MM.1S (cell line): ENCODE results near the gene SMIM13.

ENCODE experiments used
- DNase-seq: peaks from one replicate; pipeline ENCODE4 v3.0.0-alpha.2; 2015
- H2AFZ ChIP-seq: fragments of 300-600 bp; sonication (generic); 2 replicates; pipeline ENCODE4 v1.6.0; 2016; ENCODE audit warnings: antibody characterized with exemption, low read length
- H3F3A ChIP-seq: fragments of 300-600 bp; sonication (generic); 2 replicates; pipeline ENCODE4 v1.6.1; 2016; ENCODE audit warnings: mild to moderate bottlenecking, antibody characterized with exemption, low read length, moderate library complexity, mixed read lengths; ENCODE audit not compliant: insufficient read depth
- H3K27ac ChIP-seq: fragments of 300-600 bp; sonication (generic); 2 replicates; pipeline ENCODE4 v1.5.1; 2016; ENCODE audit warnings: mild to moderate bottlenecking, low read length
- H3K27me3 ChIP-seq: fragments of 300-600 bp; sonication (generic); replicated peaks from 2 replicates; pipeline ENCODE4 v1.6.0; 2016; ENCODE audit warnings: low read length; ENCODE audit not compliant: insufficient read depth
- H3K36me3 ChIP-seq: fragments of 300-600 bp; sonication (generic); replicated peaks from 2 replicates; pipeline ENCODE4 v1.6.1; 2016; ENCODE audit warnings: mild to moderate bottlenecking, low read length, mixed read lengths; ENCODE audit not compliant: insufficient read depth
- H3K4me1 ChIP-seq: fragments of 300-600 bp; sonication (generic); 2 replicates; pipeline ENCODE4 v1.6.1; 2016; ENCODE audit warnings: low read length, mixed read lengths
- H3K4me2 ChIP-seq: fragments of 300-600 bp; sonication (generic); 2 replicates; pipeline ENCODE4 v1.6.0; 2016; ENCODE audit warnings: low read depth, low read length
- H3K4me3 ChIP-seq: fragments of 300-600 bp; sonication (generic); 2 replicates; pipeline ENCODE4 v1.5.1; 2016; ENCODE audit warnings: low read length, mixed read lengths
- H3K79me2 ChIP-seq: fragments of 300-600 bp; sonication (generic); 2 replicates; pipeline ENCODE4 v1.6.1; 2016; ENCODE audit warnings: mixed run types, low read length, mixed read lengths
- H3K9ac ChIP-seq: fragments of 300-600 bp; sonication (generic); 2 replicates; pipeline ENCODE4 v1.6.1; 2016; ENCODE audit warnings: low read length, mixed read lengths
- H3K9me2 ChIP-seq: fragments of 300-600 bp; sonication (generic); replicated peaks from 2 replicates; pipeline ENCODE4 v1.6.1; 2016; ENCODE audit warnings: mild to moderate bottlenecking, low read length, mixed read lengths; ENCODE audit not compliant: insufficient read depth
- H3K9me3 ChIP-seq: fragments of 300-600 bp; sonication (generic); replicated peaks from 2 replicates; pipeline ENCODE4 v1.6.1; 2016; ENCODE audit warnings: mild to moderate bottlenecking, low read length, mixed read lengths; ENCODE audit not compliant: insufficient read depth
- H4K20me1 ChIP-seq: fragments of 300-600 bp; sonication (generic); 2 replicates; pipeline ENCODE4 v1.6.1; 2016; ENCODE audit warnings: mild to moderate bottlenecking, low read length, moderate library complexity, mixed read lengths; ENCODE audit not compliant: insufficient read depth
- CTCF ChIP-seq: fragments of 300-600 bp; sonication (generic); IDR thresholded peaks from 2 replicates; pipeline ENCODE4 v1.5.1; 2016; ENCODE audit warnings: antibody characterized with exemption, low read length, mixed read lengths
- EZH2 ChIP-seq: fragments of 300-600 bp; sonication (generic); optimal IDR thresholded peaks from 2 replicates; pipeline ENCODE3; 2017; ENCODE audit warnings: low read depth, mild to moderate bottlenecking, antibody characterized with exemption, low read length, mixed read lengths
- EZH2phosphoT487 ChIP-seq: fragments of 300-600 bp; sonication (generic); IDR thresholded peaks from 2 replicates; pipeline ENCODE4 v1.6.1; 2018; ENCODE audit warnings: antibody characterized with exemption, low read length

SMIM13 gene

GRCh38 chr6:11093626-11094410 lies at the start of gene SMIM13:
SMIM13 (plus strand) TSS chr6:11093834; CDS start chr6:11094314, 480 bp downstream.
- TF ChIP-seq EZH2 (no peak), CTCF (peak; percentile 24), EZH2phosphoT487 (no peak)
- no peaks in the 10 kb centered on the region; the same call in 1 of the 2 replicates for H3K36me3 ChIP-seq

DNA sequence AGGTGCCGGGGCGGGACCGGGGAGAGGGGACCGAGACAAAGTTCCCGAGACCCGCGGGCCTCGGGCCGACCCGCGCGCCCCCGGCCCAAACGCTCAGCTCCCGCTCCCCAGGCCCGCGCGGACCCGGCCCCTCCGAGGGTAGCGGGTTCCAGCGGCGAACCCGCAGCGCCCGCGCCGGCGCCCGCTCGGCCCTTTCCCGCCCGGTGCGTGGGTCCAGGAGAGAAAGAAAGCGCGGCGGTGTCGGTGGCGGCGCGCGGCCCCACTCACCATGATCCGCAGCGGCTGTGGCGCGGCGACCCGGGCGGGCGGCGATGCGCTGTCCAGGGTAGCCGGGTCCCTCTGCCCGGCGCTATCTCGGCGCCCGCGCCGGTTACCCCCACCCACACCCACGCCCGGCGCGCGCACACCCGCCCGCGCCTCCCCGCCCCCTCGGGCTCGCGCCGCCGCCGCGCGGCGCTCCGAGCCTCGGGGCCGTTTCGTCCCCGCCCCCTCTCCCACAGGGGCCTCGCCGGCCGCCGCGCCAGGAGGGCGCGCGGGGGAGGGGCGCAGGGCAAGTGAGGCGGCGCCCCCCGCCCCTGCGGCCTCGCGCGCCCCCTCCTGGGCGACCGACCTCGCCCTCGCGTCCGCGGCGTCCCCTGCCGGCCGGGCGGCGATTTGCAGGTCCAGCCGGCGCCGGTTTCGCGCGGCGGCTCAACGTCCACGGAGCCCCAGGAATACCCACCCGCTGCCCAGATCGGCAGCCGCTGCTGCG lies 49.5 kb upstream of the SMIM13 start, which contains the start of gene ELOVL2:
ELOVL2 (minus strand) TSS at position 345 of the 751 bp plus-strand sequence; CDS start at position 270, 75 bp downstream.
- Histone ChIP-seq H3F3A (no peaks in the 10 kb centered on the region), H3K4me3 (peak within 1 kb of the TSS; percentile 38; the same call in 1 of the 2 replicates), H3K4me2 (no peak within 1 kb of the TSS), H3K9me3 (no peaks in the 10 kb centered on the region), H4K20me1 (no peaks in the 10 kb centered on the region), H3K27me3 (no peaks in the 10 kb centered on the region; the same call in 1 of the 2 replicates), H3K9me2 (no peaks in the 10 kb centered on the region), H3K27ac (no peak within 1 kb of the TSS), H3K36me3 (no peaks in the 10 kb centered on the region), H3K9ac (no peak within 1 kb of the TSS), H3K79me2 (no peaks in the 10 kb centered on the region), H3K4me1 (no peaks in the 10 kb centered on the region), H2AFZ (no peak within 1 kb of the TSS)
- peak; percentile 14 for DNase-seq
- TF ChIP-seq EZH2 (no peak), CTCF (peak; percentile 40)

More at GRCh38 chr6:11093626-11094410, at the start of gene SMIM13:
- peak; percentile 97 for DNase-seq
- Histone ChIP-seq H3K9me2 (no peaks in the 10 kb centered on the region), H3K9ac (peak within 1 kb of the TSS; percentile 98), H3K4me2 (peak within 1 kb of the TSS; percentile 92), H3F3A (peaks cover 26% of the 10 kb centered on the region), H2AFZ (peak within 1 kb of the TSS; percentile 97), H3K9me3 (no peaks in the 10 kb centered on the region), H3K27ac (peak within 1 kb of the TSS; percentile 92), H4K20me1 (no peaks in the 10 kb centered on the region), H3K4me1 (peaks cover 21% of the 10 kb centered on the region), H3K4me3 (peak within 1 kb of the TSS; percentile 97), H3K27me3 (no peaks in the 10 kb centered on the region), H3K79me2 (peaks cover 46% of the 10 kb centered on the region)

DNA sequence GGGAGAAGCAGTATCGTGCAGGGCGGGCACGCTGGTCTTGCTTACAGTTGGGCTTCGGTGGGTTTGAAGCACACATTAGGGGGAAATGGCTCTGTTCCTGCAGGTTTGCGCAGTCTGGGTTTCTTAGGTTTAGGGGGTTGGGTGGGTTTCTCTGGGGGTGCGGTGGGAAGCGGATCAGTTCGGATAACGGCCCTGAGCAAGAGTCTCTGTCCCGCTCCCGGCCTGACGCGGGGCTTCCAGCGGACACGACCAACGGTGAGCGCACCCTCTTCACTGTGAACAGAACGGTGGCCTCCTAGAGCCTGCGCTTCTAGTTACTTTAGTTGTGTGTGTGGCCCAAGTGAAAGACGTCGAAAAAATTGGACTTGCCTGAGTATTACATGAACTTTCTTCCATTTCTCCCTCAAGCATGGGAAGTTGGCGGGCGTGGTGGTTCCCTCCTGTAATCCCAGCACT lies 48.9 kb upstream of the SMIM13 start:
- Histone ChIP-seq H3K4me3 (peak overlapping the region; percentile 38; the same call in 1 of the 2 replicates), H3K79me2 (no peaks in the 10 kb centered on the region), H3K4me2 (no peak overlapping the region), H3K27me3 (no peaks in the 10 kb centered on the region; the same call in 1 of the 2 replicates), H3K4me1 (no peaks in the 10 kb centered on the region), H3K9ac (no peak overlapping the region), H4K20me1 (no peaks in the 10 kb centered on the region), H3K9me2 (no peaks in the 10 kb centered on the region), H3F3A (no peaks in the 10 kb centered on the region), H2AFZ (no peak overlapping the region), H3K9me3 (no peaks in the 10 kb centered on the region), H3K36me3 (no peaks in the 10 kb centered on the region), H3K27ac (no peak overlapping the region)
- no peak for DNase-seq
- TF ChIP-seq EZH2phosphoT487 (no peak), CTCF (no peak), EZH2 (no peak)
